Ishikawa (cell line): ENCODE data around the gene MAP4K3.

Experiments
- RAD21 ChIP-seq: IDR thresholded peaks from 2 replicates; pipeline ENCODE4 v1.6.1; 2012; ENCODE audit warnings: low read depth
- TAF1 ChIP-seq: IDR thresholded peaks from 2 replicates; pipeline ENCODE4 v1.6.1; 2012; ENCODE audit warnings: low read depth, mild to moderate bottlenecking

DNA sequence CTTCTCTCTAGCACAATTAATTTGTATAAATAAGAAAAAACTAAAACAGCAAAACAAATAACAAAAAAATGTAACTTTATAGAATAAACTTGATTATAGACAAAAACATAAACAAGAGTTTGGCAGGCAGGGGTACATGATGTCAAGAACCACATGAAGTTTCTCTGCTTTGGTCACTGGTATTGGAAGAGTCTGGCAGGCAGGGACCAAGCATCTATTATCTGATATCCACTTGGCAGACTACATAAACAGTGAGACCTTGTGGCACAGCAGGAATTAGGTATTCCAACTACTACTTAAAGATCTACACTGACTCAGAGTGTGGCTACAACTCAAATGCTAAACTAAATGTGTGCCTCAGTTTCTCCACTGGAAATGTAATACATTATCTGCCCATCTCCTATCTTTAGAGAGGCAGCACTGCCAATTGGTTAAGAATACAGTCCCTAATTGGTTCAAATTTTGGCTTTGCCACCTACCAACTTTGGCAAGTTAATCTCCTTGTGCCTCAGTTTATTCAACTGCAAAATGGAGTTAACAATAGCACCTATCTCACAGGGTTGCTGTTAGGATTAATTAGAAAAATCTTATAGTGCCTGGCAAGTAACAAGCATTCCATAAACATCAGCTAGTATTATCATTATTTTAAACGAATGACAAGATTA is 2.7 kb downstream of the MAP4K3 start:
- no peak for TF ChIP-seq TAF1
- no peak for TF ChIP-seq RAD21
